GM04504 (cell line): Measurements from ENCODE around the gene FAF1.
"Not testable (repeated sequence)": the region's sequence is repeated elsewhere in the genome, so short reads cannot be mapped to it uniquely, and the experiment has no call there.

Experiments used
- DNase-seq: peaks from one replicate; pipeline ENCODE4 v3.0.0-alpha.2; 2012; ENCODE audit warnings: low read depth

Gene FAF1

GRCh38 chr1:50910356-50910755 lies 49.7 kb downstream of the FAF1 start:
- DNase-seq = not testable (repeated sequence)

GRCh38 chr1:50907610-50908009 lies 52.5 kb downstream of the FAF1 start:
- not testable (repeated sequence) for DNase-seq

DNA sequence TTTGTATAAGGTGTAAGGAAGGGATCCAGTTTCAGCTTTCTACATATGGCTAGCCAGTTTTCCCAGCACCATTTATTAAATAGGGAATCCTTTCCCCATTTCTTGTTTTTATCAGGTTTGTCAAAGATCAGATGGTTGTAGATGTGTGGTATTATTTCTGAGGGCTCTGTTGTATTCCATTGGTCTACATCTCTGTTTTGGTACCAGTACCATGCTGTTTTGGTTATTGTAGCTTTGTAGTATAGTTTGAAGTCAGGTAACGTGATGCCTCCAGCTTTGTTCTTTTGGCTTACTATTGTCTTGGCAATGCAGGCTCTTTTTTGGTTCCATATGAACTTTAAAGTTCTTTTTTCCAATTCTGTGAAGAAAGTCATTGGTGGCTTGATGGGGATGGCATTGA lies 54.0 kb downstream of the FAF1 start:
- DNase-seq = not testable (repeated sequence)

DNA sequence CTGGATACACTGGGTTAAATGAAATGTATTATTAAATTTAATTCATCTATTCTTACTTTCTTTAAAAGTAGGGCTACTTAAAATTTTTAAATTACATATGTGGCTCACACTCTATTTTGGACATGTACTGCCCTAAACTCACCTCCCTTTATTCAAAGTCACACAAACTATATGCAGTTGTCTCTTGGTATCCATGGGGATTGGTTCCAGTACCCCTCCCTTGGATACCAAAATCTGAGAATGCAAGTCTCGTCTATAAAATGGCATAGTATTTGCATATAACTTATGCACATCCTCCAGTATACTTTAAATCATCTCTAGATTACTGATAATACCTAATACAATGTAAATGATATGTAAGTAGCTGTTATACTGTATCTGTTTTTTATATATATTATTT lies 57.6 kb downstream of the FAF1 start:
- DNase-seq = no peak

GRCh38 chr1:50901872-50902271 lies 58.2 kb downstream of the FAF1 start:
- DNase-seq = no peak

- no peak for DNase-seq
These were observed 61.3 kb downstream of the FAF1 start for GRCh38 chr1:50898773-50899172.

GRCh38 chr1:50894340-50894739 lies 65.7 kb downstream of the FAF1 start:
- DNase-seq = no peak

GRCh38 chr1:50893466-50893865 lies 66.6 kb downstream of the FAF1 start:
- no peak for DNase-seq

DNA sequence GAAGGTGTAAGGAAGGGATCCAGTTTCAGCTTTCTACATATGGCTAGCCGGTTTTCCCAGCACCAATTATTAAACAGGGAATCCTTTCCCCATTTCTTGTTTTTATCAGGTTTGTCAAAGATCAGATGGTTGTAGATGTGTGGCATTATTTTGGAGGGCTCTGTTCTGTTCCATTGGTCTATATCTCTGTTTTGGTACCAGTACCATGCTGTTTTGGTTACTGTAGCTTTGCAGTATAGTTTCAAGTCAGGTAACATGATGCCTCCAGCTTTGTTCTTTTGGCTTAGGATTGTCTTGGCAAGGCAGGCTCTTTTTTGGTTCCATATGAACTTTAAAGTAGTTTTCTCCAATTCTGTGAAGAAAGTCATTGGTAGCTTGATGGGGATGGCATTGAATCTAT lies 72.5 kb downstream of the FAF1 start:
- not testable (repeated sequence) for DNase-seq

GRCh38 chr1:50880373-50880772 lies 79.7 kb downstream of the FAF1 start:
- no peak for DNase-seq

GRCh38 chr1:50879137-50879536 lies 80.9 kb downstream of the FAF1 start:
- no peak for DNase-seq

- no peak for DNase-seq
These were observed 81.6 kb downstream of the FAF1 start for GRCh38 chr1:50878434-50878833.

DNA sequence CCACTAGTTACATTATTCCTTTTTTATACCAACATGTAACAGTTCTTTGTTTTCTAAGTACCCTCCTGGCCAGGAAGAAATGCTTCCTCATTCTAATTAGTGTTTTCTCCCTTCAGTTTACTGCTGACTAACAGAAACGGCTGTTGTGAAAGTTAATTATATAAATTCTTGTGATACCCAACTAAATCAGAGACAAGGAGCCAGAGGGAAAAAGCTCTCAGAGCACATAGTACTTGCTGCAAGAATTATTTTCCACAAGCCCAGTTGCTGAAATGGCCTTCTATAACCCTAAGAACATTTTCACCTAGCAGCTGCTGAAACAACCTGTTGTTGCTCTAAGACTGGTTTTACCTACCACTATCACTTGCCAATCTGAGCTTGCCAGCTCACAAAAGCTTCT lies 82.4 kb downstream of the FAF1 start:
- no peak for DNase-seq

DNA sequence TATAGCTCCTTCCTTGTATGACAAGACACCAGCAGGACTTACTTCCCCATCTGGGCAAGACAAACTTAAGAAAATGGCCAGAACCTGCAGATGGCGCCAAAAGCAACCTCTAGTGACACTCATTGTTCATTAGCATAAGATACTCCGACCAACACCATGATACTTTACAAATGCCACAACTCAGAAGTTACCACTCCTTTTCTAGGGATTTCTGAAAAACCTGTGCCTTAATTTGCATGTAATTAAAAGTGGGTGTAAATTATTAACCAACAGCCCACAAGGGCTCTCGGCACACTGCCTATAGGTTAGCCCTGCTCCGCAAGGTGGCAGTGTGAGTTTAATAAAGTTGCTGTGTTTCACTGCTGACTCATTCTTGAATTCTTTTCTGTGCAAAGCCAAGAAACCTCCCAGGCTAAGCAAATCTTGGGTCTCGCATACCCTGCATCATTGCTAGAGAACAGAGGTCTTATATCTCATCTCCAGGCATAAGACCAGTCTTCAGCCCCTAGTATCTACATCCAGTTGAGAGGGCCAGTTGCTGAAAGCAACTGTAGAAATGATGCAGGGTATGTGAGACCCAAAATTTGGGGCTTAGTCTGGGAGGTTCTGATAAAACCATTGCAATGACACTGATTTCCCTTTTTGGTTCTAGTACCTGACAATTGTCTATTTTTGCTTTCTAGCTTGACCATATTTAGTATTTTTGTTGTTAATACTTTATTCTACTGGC lies 86.4 kb downstream of the FAF1 start:
- peak; percentile 5 for DNase-seq

DNA sequence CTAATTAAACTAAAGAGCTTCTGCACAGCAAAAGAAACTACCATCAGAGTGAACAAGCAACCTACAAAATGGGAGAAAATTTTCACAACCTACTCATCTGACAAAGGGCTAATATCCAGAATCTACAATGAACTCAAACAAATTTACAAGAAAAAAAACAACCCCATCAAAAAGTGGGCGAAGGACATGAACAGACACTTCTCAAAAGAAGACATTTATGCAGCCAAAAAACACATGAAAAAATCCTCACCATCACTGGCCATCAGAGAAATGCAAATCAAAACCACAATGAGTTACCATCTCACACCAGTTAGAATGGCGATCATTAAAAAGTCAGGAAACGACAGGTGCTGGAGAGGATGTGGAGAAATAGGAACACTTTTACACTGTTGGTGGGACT lies 95.2 kb downstream of the FAF1 start:
- not testable (repeated sequence) for DNase-seq

DNA sequence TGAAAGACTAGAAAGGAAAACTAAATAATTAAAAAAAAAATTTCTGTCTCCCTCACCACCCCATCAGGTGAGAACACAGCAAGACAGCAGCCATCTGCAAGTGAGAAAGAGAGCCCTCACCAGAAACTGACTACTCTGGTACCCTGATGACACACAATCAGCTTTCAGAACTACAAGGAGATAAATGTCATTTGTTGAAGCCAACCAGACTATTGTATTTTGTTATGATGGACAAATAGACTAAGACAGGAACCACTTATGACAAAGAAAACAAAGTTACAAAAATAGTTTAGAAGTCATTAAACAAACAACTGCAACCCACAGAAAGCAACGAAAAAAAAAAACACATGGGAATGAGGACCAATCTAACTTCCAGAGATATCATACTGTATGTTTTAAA lies 98.3 kb downstream of the FAF1 start:
- DNase-seq = no peak

DNA sequence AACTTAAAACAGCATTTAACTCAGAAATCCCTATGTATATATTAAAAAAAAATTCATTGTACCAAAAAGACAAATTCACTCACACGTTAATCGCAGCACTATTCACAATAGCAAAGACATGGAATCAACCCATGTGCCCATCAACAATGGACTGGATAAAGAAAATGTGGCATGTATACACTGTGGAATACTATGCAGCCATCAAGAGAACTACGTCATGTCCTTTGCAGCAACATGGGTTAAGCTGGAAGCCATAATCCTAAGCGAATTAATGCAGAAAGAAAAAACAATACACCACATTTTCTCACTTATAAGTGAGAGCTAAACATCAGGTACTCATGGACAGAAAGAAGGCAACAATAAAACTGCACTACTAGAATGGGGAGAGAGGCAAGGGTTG lies 99.4 kb downstream of the FAF1 start:
- no peak for DNase-seq

GRCh38 chr1:50860256-50860655 lies 99.8 kb downstream of the FAF1 start:
- DNase-seq = no peak

- DNase-seq = no peak
These were observed 100.4 kb downstream of the FAF1 start for GRCh38 chr1:50859657-50860056.

- no peak for DNase-seq
These were observed 101.3 kb downstream of the FAF1 start for GRCh38 chr1:50858761-50859160.

GRCh38 chr1:50857702-50858101 lies 102.4 kb downstream of the FAF1 start:
- DNase-seq = no peak

DNA sequence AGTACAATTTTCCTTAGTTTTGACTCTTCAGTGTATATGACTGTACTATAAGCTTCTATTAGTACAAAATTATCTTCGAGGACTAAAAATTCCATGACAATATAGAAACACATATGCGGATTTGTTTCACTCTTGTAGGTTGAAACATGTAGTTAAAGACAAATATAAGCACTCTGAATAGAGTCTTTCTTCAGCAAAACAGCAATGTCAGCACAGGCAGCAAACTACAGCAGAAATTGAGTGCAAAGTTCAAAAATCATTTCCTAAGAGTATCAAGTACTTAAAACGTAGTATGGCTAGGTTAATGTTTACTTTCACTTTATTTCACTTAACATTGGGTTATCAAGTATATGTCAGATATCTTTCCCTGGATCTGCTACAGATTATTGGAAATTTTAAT lies 106.7 kb downstream of the FAF1 start:
- DNase-seq = no peak

DNA sequence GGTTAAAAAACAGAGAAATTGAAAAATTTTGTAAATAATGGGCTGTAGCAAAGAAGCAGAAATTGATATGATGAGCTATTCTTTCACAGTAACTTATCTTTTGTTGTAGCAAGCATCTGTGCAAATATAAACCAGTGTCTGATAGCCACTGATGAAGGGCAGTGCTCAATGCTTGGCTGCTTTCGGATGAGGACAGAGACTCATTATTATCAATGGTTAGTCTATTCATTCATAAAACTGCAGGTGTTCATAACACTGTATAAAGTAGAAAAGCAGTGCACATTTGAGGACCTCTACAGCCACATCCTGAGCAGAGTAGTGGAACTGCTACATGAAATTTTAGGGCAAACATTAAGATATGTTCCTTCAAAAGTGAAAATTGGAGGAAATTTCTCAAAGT lies 107.2 kb downstream of the FAF1 start:
- DNase-seq = no peak

DNA sequence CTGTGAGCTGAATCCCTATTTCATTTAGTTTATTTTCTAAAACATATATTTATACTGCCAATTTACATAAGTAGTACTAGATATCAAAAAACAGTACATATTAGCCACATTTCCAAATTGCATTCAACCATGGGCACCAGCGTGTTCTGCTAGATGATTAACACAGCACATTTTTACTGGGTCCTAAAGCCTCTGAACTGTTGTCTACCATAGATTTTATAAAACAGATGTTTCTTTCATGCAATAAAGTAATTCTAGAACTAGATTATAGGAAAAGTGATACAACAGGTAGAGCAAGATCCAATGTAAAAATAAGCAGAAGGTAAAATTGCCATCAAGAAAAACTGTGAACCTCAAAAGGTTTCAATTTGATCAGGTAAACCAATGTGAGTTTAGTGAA lies 108.6 kb downstream of the FAF1 start:
- no peak for DNase-seq

GRCh38 chr1:50851034-50851433 lies 109.0 kb downstream of the FAF1 start:
- no peak for DNase-seq
